GM18868 (cell line): ENCODE data around the gene KIF19.
"Not testable (repeated sequence)": the region's sequence is repeated elsewhere in the genome, so short reads cannot be mapped to it uniquely, and the experiment has no call there.

Source experiments
- ATAC-seq: cut with Tn5 transposase; IDR thresholded peaks from one replicate; pipeline ENCODE4 v1.9.1; 2021; ENCODE audit warnings: mild to moderate bottlenecking, moderate library complexity; ENCODE audit not compliant: unreplicated experiment

Gene KIF19

DNA sequence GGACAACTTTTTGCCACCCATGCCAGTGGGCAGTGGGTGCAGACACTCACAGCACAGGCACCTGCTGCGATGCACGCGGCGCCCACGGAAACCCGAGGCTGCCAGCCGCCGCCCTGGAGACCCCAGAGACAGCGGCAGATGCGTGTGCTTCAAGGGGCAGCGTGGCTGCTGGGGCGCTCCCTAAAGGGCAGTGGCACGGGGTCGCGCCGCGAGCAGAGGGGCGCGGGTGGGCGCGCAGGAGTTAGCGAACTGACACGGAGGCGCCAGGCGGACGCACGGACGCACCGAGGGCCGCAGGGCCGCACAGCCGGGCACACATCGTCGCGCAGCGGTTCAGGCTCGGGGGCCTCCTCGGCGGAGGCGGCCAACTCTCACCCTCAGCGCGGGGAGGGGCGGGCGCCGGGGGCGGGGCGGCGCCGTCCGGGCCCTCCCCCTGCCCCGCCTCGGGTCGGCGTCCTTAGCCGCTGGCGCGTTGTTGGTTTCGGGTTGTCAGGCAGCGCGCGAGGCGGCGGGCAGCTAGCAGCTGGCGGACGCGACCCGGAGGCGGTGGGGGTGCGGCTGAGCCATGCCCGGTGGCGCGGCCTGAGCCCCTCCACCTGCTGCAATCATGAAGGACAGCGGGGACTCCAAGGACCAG, at the start of gene KIF19:
TSS of gene KIF19 (plus strand) at position 484 of the 637 bp plus-strand sequence. CDS start at position 608, 124 bp downstream.
- ATAC-seq, result no peak

- no peak for ATAC-seq
These were observed 49.5 kb upstream of the KIF19 start for GRCh38 chr17:74276541-74277009.

- no peak for ATAC-seq
These were observed 48.1 kb upstream of the KIF19 start for GRCh38 chr17:74277935-74278334.

- not testable (repeated sequence) for ATAC-seq
These were observed 46.4 kb upstream of the KIF19 start for GRCh38 chr17:74279617-74280016.

DNA sequence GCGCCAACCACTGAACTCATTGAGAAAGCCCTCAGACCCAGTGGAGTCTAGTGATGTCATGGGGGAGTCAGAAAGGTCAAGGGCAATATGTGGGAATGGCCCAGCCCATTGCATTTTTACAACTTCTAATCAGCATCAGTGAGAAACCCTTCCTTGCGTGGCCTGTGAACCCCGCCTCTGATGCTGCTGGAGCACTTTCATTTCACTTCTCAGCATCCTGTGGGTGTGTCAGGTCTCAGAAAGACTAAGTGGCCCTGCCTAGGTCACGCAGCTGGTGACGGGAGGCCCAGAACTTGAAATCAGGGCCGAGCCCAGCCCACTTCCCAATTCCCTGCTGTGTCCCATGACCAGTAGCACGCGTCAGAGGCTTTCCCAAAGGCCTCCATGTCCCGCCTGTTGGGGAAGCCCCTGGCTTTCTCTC, 45.9 kb upstream of the KIF19 start:
- ATAC-seq, result peak; percentile 58

DNA sequence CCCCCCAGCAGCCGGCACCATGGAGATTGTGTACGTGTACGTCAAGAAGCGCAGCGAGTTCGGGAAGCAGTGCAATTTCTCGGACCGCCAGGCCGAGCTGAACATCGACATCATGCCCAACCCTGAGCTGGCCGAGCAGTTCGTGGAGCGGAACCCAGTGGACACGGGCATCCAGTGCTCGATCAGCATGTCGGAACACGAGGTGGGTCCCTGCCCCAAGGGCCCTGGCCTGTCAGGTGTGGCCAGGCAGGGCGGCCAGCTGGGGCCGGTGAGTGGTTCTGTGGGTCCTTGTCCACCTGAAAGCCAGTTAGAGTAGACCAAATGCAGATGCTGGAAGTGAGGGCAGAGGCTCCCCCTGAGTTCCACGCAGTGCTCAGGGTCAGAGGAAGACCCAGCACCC, 44.2 kb upstream of the KIF19 start:
- ATAC-seq, result no peak

DNA sequence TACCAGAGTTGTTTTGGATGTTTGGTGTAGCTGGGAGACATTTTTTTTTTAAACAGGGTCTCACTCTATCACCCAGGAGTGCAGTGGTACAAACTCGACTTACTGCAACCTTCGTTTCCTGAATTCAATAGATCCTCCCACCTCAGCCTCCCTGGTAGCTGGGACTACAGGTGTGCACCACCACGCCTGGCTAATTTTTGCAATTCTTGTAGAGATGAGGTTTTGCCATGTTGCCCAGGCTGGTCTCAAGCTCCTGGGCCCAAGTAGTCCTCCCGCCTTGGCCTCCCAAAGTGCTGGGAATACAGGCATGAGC, 43.8 kb upstream of the KIF19 start:
- ATAC-seq, result not testable (repeated sequence)

- ATAC-seq, result peak; percentile 45
These were observed 43.2 kb upstream of the KIF19 start for GRCh38 chr17:74282587-74283370.

DNA sequence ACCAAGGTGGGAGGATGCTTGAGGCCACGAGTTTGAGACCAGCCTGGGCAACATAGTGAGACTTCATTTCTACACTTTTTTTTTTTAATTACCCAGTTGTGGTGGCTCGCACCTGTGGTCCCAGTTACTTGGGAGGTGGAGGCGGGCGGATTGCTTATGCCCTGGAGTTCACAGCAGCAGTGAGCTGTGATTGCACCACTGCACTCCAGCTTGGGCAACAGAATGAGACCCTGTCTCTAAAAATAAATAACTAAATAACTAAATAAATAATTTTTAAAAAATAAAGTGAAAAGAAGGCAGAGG, 42.7 kb upstream of the KIF19 start:
- ATAC-seq, result no peak

DNA sequence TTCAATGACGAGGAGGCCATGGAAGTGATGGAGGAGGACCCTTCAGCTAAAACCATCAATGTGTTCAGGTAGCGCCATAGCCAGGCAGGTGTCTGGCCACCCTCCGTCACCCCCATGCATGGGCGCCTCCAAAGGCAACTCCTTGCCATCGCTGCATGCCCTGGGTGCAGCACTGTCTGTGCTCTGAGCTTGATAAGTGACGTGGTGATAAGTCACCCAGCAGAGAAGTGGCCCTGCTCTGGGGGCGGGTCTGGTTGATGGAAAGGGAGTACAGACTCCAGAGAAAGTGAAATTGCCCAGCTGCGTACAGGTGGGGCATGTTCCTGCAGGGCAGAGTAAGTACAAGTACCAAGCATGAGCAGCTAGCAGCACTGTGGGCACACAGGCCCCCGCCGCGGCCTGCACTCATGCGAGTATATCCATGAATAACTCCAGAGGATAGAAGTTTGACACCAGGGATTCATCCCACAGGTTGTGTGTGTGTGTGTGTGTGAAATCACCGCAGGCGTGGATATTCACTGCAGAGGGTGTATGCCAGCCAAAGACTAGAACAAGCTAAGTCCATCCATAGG, 38.9 kb upstream of the KIF19 start:
- ATAC-seq, result no peak

- peak; percentile 75 for ATAC-seq
These were observed 37.2 kb upstream of the KIF19 start for GRCh38 chr17:74288785-74289184.

GRCh38 chr17:74289688-74290087, 36.3 kb upstream of the KIF19 start:
- ATAC-seq, result no peak

- ATAC-seq, result no peak
These were observed 35.7 kb upstream of the KIF19 start for GRCh38 chr17:74290340-74290739.

- ATAC-seq, result no peak
These were observed 33.5 kb upstream of the KIF19 start for GRCh38 chr17:74292495-74292894.

GRCh38 chr17:74295625-74296547, 30.1 kb upstream of the KIF19 start:
- no peak for ATAC-seq

DNA sequence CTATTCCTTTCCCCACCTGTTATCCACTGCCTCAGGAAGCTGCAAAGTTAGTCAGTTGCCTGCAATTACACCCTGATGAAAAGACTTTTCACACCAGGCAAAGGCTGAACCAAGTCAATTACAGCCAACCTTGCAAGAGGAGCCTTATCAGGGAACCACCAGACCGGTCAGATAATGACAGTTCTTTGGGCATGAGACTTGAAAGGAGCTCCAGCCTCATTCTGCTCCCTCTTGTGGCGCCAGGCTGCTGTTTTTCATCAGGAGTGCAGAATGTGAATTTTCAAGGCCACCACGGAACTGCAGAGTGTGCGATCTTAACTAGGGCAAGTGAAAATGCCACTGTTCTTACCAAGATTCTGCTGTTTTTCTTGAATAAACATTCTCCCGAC, 29.5 kb upstream of the KIF19 start:
- no peak for ATAC-seq

GRCh38 chr17:74297941-74298340, 28.1 kb upstream of the KIF19 start:
- ATAC-seq, result no peak

GRCh38 chr17:74298778-74299177, 27.2 kb upstream of the KIF19 start:
- no peak for ATAC-seq

- ATAC-seq, result no peak
These were observed 26.6 kb upstream of the KIF19 start for GRCh38 chr17:74299226-74300009.

DNA sequence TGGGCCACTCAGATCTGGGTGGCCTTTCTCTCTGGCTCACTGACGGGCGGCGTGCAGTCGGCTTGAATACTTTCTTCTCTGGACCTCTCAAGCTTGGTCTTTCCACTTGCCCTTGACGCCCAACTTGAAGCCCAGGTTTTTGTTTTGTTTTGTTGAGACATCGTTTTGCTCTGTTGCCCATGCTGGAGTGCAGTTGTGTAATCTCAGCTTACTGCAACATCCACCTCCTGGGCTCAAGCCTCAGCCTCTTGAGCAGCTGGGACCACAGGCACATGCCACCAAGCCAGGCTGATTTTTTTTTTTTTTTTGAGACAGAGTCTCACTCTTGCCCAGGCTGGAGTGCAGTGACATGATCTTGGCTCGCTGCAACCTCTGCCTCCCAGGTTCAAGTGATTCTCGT, 22.7 kb upstream of the KIF19 start:
- no peak for ATAC-seq

- ATAC-seq, result no peak
These were observed 21.8 kb upstream of the KIF19 start for GRCh38 chr17:74304184-74304583.
